Measurements from ENCODE around the gene BMPR1B.

BMPR1B gene

DNA sequence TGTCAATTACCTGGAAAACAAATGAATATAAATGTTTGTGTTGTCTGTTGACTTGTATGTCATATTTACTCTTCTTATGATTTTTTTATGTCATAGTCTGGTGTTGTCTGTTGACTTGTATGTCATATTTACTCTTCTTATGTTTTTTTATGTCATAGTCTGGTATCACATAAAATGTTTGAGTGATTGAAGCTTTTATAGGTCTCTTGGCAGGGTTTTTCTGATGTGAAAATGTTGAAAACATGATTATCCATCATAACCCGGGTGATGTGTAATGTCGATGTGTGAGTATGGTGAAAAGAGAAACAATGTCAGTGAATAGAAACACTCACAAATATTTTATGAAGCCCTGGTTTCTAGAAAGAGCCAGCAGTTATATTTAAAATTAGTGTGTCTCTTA lies 335.7 kb downstream of the BMPR1B start:
- no peak for DNase-seq
- no peaks in the 10 kb centered on the region for H3K27me3 ChIP-seq (replicated peaks)
- H3K4me3 ChIP-seq (ENCODE audit: low read depth, low read length): no peak overlapping the region
- H3K36me3 ChIP-seq (replicated peaks): no peaks in the 10 kb centered on the region
- in situ Hi-C loops (cut with HindIII; ENCODE audit: low pct_ligation_motif_present, low sequenced_read_pairs): no loop called here
- TF ChIP-seq, protein P1, sequence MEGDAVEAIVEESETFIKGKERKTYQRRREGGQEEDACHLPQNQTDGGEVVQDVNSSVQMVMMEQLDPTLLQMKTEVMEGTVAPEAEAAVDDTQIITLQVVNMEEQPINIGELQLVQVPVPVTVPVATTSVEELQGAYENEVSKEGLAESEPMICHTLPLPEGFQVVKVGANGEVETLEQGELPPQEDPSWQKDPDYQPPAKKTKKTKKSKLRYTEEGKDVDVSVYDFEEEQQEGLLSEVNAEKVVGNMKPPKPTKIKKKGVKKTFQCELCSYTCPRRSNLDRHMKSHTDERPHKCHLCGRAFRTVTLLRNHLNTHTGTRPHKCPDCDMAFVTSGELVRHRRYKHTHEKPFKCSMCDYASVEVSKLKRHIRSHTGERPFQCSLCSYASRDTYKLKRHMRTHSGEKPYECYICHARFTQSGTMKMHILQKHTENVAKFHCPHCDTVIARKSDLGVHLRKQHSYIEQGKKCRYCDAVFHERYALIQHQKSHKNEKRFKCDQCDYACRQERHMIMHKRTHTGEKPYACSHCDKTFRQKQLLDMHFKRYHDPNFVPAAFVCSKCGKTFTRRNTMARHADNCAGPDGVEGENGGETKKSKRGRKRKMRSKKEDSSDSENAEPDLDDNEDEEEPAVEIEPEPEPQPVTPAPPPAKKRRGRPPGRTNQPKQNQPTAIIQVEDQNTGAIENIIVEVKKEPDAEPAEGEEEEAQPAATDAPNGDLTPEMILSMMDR (IDR thresholded peaks at IDR 0.05; ENCODE audit: low read depth, low read length, missing control alignments): no peak
- H3K27ac ChIP-seq: no peak overlapping the region

DNA sequence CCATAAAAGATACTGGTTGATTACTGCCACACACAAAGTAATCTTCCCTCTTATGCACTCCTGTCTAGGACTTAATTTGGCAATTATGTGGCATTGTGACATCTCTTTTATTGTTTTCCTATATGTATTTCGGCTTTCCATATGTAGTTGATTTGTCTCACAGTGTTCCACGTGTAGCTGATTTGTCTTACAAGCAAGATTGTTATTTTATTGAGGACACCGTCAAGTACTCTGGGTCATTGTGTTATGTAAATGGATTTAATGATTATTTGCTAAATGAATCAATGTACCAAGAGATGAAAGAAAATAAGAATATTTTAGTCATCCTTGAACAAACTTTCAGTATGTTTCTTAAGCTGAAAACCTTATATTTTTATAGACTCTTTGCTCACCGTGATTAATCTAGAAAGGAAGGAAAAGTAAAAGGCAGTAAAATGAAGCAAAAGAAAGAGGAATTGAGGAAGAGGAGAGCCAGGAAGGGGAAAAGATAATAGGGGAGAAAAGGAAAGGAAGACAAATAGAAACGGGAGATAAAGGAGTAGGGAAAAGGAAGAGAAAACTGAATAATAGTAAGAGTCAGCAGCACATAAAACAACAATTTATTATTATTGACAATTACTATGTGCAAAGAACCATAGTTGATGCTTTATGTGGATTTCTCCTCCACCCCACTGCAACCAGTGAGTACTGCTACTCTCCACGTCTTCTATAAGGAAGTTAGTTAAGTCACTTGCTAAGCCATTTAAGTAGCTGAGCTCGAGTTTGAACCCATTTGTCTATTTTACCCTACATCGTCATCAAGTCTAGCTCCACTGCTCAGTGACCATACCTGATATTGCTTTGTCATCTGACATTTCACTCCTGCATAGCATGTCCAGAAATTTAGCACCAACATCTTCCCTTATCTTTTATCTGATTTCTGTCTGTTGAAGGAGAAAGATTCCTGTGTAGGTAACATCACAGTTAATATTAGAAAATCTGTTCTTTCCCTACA lies 336.5 kb downstream of the BMPR1B start:
- no peak for DNase-seq
- in situ Hi-C loops (cut with HindIII; ENCODE audit: low pct_ligation_motif_present, low sequenced_read_pairs): no loop called here

DNA sequence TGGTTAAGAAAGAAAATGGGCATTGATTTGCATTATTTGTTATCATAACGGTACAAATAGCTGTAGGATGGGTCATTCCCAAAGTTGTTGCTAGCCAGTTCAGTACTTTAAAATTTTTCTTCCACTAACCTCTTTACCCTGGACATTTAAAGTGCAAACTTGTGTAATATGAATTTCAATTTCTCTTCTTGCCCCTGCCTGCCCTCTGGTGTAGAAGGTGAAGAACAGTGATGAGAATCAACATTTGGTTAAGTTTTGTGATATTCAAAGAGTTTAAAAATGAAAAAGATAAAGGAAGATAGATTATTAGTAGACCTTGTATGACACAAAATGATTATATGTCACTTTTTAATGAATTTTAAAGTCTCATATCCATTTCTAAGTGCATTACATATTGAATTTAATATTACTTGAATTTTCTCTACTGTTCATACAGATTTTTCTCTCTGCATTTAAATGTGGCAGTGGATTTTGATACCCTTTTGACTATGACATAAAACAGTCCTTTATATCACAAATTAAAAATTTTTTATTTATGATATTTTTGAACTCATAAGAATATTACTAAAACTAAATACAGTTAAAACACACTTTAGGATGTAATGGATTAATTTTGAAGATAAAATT lies 337.7 kb downstream of the BMPR1B start:
- H3K4me3 ChIP-seq (ENCODE audit: low read depth, low read length): no peak overlapping the region
- TF ChIP-seq, protein P1 (IDR thresholded peaks at IDR 0.05; ENCODE audit: low read depth, low read length, missing control alignments): peak; percentile 69
- no peaks in the 10 kb centered on the region for H3K36me3 ChIP-seq (replicated peaks)
- H3K27ac ChIP-seq: no peak overlapping the region
- no peaks in the 10 kb centered on the region for H3K27me3 ChIP-seq (replicated peaks)
- peak; percentile 13 for DNase-seq
- in situ Hi-C loops (cut with HindIII; ENCODE audit: low pct_ligation_motif_present, low sequenced_read_pairs): no loop called here

More for the DNA sequence above, 336.5 kb downstream of the BMPR1B start:
- H3K36me3 ChIP-seq (replicated peaks): no peaks in the 10 kb centered on the region
- H3K27me3 ChIP-seq (replicated peaks): no peaks in the 10 kb centered on the region
- TF ChIP-seq, protein P1 (IDR thresholded peaks at IDR 0.05; ENCODE audit: low read depth, low read length, missing control alignments): no peak
- H3K4me3 ChIP-seq (ENCODE audit: low read depth, low read length): no peak overlapping the region
- H3K27ac ChIP-seq: no peak overlapping the region

DNA sequence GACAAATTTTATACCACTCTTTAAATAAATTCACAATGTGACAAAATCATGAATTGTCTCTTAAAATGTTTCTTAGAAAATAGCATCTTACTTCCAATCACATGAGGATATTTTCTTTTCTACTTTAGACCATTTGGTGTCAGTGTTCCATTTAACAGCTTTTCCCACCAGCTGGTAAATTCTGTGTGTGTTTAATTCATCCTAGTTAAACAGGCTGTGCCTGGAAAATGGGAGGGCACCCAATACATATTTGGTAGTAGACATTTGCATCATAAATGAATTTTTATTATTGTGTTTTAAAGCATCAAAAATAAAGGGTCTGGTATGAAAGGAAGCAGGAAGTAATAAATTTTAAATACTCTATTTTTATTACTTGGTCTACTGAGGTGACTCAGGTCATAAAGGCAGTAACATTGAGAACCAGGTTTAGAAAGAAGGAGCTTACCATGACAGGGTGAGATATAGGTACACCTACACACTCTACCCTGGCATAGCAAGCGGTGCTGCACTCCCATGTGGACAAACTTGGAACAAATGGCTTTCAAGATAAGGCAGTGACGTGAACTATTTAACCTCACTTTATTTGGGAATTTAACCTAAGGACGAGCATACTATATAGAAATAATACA lies 344.5 kb downstream of the BMPR1B start:
- Histone ChIP-seq H3K4me3 (ENCODE audit: low read depth, low read length) (no peak overlapping the region), H3K36me3 (replicated peaks) (no peaks in the 10 kb centered on the region), H3K27ac (no peak overlapping the region), H3K27me3 (replicated peaks) (no peaks in the 10 kb centered on the region)
- DNase-seq: no peak
- in situ Hi-C loops (cut with HindIII; ENCODE audit: low pct_ligation_motif_present, low sequenced_read_pairs): loop anchor here (25.0 kb wide), 1 partner anchor 465 kb away; no protein-coding TSS in a partner anchor
- TF ChIP-seq, protein P1 (IDR thresholded peaks at IDR 0.05; ENCODE audit: low read depth, low read length, missing control alignments): no peak

DNA sequence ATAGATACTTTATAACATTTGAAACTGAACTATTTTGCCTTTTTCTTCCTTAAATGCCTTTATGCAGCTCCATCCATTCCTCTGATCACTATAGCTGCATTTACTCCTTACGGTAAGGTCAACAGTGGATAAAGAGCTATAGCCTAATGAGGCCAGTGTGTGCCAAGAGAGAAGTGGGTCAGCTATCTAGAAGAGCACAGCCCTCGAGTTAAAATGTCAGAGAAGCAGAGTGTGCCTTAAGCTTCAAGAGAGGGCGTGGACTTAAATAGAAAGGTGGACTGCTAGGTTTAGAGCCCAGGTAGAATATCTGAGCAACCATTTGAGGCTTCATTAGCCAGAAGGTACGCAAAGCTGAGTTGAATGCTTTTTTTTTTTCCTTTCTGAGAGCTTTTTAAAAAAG lies 347.4 kb downstream of the BMPR1B start:
- in situ Hi-C loops (cut with HindIII; ENCODE audit: low pct_ligation_motif_present, low sequenced_read_pairs): loop anchor here (25.0 kb wide), 1 partner anchor 468 kb away; no protein-coding TSS in a partner anchor
- no peaks in the 10 kb centered on the region for H3K27me3 ChIP-seq (replicated peaks)

More for the DNA sequence above, 347.4 kb downstream of the BMPR1B start:
- no peak overlapping the region for H3K27ac ChIP-seq
- TF ChIP-seq, protein P1 (IDR thresholded peaks at IDR 0.05; ENCODE audit: low read depth, low read length, missing control alignments): no peak
- DNase-seq: no peak
- no peak overlapping the region for H3K4me3 ChIP-seq (ENCODE audit: low read depth, low read length)
- no peaks in the 10 kb centered on the region for H3K36me3 ChIP-seq (replicated peaks)

All from brain microvascular endothelial cell (primary cell).